Parathyroid adenoma (tissue), 2 donors: ENCODE measurements around the gene IRF7.

ENCODE experiments used
- H2AFZ ChIP-seq: fragments of 300-600 bp; sonication (generic); one replicate; pipeline ENCODE4 v1.7.0; 2017; ENCODE audit warnings: antibody characterized with exemption, mild to moderate bottlenecking
- H3K27ac ChIP-seq: fragments of 300-600 bp; sonication (generic); one replicate; pipeline ENCODE4 v1.7.0; 2017
- H3K27me3 ChIP-seq: fragments of 300-600 bp; sonication (generic); one replicate; pipeline ENCODE4 v1.7.0; 2017; ENCODE audit warnings: low read length; ENCODE audit not compliant: control insufficient read depth, insufficient read depth
- H3K36me3 ChIP-seq: fragments of 300-600 bp; sonication (generic); one replicate; pipeline ENCODE4 v1.7.0; 2017; ENCODE audit warnings: low read length; ENCODE audit not compliant: control insufficient read depth, insufficient read depth
- H3K4me1 ChIP-seq: fragments of 300-600 bp; sonication (generic); one replicate; pipeline ENCODE4 v1.7.0; 2017; ENCODE audit warnings: control low read depth
- H3K4me2 ChIP-seq: fragments of 300-600 bp; sonication (generic); one replicate; pipeline ENCODE4 v1.7.0; 2017; ENCODE audit warnings: low read length
- H3K4me3 ChIP-seq: fragments of 300-600 bp; sonication (generic); one replicate; pipeline ENCODE4 v1.7.0; 2017; ENCODE audit warnings: low read depth, low read length
- H3K79me2 ChIP-seq: fragments of 300-600 bp; sonication (generic); one replicate; pipeline ENCODE4 v1.7.0; 2017; ENCODE audit warnings: control low read depth
- H3K9ac ChIP-seq: fragments of 300-600 bp; sonication (generic); one replicate; pipeline ENCODE4 v1.7.0; 2017; ENCODE audit warnings: mild to moderate bottlenecking
- H3K9me3 ChIP-seq: fragments of 300-600 bp; sonication (generic); one replicate; pipeline ENCODE4 v1.7.0; 2017; ENCODE audit warnings: low read length; ENCODE audit not compliant: control insufficient read depth
- TF ChIP-seq, protein P1 (sequence below): fragments of 300-600 bp; sonication (generic); IDR thresholded peaks from one replicate; pipeline ENCODE4 v1.7.0; 2017; ENCODE audit warnings: antibody characterized with exemption, mild to moderate bottlenecking
- donor health status: primary hyperparathyroidism.

IRF7 gene

DNA sequence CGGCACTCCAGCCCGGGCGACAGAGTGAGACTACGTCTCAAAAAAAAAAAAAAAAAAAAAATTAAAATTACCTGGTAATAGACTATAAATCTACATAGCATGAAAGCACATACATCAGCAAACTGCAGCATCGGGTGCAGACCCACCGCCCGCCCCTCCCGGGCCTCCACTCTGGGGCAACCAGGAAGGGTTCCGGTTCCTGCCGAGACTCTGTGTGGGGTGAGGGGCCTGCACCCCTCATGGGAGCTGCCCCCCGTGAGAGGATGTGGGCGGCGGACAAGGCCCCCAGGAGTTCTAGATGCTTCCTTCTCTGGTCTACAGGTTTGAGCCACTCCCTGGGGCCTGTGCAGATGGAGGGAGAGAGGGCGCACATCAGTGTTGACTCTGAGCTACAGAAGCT, 30.5 kb upstream of the IRF7 start:
- H3K9ac ChIP-seq, result no peak overlapping the region
- no peak overlapping the region for H3K4me3 ChIP-seq
- no peaks in the 10 kb centered on the region for H3K9me3 ChIP-seq
- no peaks in the 10 kb centered on the region for H3K79me2 ChIP-seq
- no peak overlapping the region for H3K4me2 ChIP-seq
- TF ChIP-seq, protein P1, sequence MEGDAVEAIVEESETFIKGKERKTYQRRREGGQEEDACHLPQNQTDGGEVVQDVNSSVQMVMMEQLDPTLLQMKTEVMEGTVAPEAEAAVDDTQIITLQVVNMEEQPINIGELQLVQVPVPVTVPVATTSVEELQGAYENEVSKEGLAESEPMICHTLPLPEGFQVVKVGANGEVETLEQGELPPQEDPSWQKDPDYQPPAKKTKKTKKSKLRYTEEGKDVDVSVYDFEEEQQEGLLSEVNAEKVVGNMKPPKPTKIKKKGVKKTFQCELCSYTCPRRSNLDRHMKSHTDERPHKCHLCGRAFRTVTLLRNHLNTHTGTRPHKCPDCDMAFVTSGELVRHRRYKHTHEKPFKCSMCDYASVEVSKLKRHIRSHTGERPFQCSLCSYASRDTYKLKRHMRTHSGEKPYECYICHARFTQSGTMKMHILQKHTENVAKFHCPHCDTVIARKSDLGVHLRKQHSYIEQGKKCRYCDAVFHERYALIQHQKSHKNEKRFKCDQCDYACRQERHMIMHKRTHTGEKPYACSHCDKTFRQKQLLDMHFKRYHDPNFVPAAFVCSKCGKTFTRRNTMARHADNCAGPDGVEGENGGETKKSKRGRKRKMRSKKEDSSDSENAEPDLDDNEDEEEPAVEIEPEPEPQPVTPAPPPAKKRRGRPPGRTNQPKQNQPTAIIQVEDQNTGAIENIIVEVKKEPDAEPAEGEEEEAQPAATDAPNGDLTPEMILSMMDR, result no peak
- no peak overlapping the region for H2AFZ ChIP-seq
- no peaks in the 10 kb centered on the region for H3K27me3 ChIP-seq
- H3K27ac ChIP-seq, result no peak overlapping the region
- H3K4me1 ChIP-seq, result no peaks in the 10 kb centered on the region
- no peaks in the 10 kb centered on the region for H3K36me3 ChIP-seq

DNA sequence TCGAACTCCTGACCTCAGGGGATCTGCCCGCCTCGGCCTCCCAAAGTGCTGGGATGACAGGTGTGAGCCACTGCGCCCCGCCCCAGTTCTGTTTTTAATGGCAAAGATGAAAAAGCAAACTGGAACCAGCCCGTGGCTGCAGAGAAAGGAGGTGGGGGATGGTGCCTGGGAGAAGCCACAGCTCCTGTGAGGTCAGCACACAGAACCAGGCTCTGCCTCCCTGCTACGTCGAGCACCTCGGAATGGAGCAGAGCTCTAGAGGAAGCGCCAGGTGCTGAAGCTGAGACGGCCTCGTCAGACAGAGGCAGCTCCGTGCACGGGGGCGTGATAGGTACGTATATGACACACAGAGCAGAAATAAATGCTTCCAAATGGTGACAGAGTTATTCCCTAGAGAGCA, 29.8 kb upstream of the IRF7 start:
- H3K4me1 ChIP-seq, result no peaks in the 10 kb centered on the region
- no peak overlapping the region for H3K27ac ChIP-seq
- no peak overlapping the region for H3K4me2 ChIP-seq
- TF ChIP-seq, protein P1, result no peak
- H2AFZ ChIP-seq, result no peak overlapping the region
- H3K9ac ChIP-seq, result no peak overlapping the region
- H3K4me3 ChIP-seq, result no peak overlapping the region
- H3K27me3 ChIP-seq, result no peaks in the 10 kb centered on the region
- H3K36me3 ChIP-seq, result no peaks in the 10 kb centered on the region
- H3K9me3 ChIP-seq, result no peaks in the 10 kb centered on the region
- no peaks in the 10 kb centered on the region for H3K79me2 ChIP-seq

DNA sequence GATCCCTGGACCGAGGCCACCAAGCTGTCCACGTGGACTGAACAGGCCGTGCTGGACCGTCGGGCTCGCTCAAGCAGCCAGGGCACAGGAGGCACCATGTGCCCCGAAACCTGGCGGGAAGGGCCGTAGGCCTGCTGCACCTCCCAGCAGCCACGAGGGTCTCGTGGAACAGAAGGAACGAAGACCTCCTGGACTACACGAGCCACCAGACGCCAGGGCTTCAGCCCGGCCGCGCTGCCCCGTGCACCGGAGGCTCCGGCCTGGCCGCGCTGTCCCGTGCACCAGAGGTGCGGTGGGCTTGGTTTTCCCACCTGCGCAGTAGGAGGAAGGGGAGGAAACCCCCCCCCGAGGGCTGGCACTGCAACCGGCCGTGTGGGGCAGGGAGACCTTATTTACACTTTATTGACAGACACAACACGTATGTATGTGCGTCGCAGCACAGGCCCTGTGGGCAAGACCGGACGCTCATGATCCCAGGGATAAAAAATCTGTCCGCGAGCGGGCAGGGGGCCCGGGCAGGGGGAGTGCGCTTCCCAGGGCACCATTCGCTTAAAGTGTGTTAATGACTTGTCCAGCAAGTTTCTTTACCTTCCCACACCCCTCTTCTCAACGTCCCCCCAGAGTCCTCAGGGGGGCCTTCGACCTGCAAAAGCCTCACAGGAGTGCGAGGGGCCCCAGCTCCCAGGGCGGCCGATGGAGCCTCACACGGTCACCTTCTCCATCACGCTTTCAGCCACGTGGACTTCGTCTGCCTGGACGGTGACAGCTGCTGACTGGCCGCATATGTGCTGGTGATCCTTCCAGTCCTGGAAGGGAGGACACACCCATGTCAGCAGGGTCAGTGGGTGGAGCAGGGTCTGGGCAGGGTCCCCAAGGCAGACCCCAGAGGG, 28.3 kb upstream of the IRF7 start:
- H3K27me3 ChIP-seq, result no peaks in the 10 kb centered on the region
- H3K79me2 ChIP-seq, result no peaks in the 10 kb centered on the region
- H3K9ac ChIP-seq, result no peak overlapping the region
- no peaks in the 10 kb centered on the region for H3K4me1 ChIP-seq
- no peak overlapping the region for H3K4me2 ChIP-seq
- no peaks in the 10 kb centered on the region for H3K9me3 ChIP-seq
- no peak overlapping the region for H3K27ac ChIP-seq
- TF ChIP-seq, protein P1, result no peak
- no peaks in the 10 kb centered on the region for H3K36me3 ChIP-seq
- no peak overlapping the region for H2AFZ ChIP-seq
- no peak overlapping the region for H3K4me3 ChIP-seq

DNA sequence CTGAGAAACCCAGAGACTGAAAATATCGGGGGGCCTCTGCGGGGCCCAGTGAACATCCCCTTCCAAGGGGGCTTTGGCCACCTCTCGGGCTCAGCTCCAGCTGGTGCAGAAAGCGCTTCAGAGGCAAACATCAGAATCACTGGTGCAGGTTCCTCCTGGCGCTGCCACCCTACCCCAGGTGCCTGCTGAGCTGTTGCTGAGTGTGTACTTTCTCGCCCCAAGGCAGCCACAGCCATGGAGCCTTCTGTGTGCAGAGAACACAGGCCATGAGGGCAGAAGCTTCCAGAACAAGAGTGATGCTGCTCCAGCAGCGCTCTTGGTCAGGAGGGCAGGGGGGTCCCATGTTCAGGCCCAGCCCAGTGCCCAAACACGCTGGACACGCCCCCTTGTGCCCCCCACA, 27.6 kb upstream of the IRF7 start:
- no peaks in the 10 kb centered on the region for H3K36me3 ChIP-seq
- no peaks in the 10 kb centered on the region for H3K79me2 ChIP-seq
- no peak overlapping the region for H3K9ac ChIP-seq
- H3K4me2 ChIP-seq, result no peak overlapping the region
- no peak overlapping the region for H3K4me3 ChIP-seq
- no peak overlapping the region for H2AFZ ChIP-seq
- H3K27ac ChIP-seq, result no peak overlapping the region
- TF ChIP-seq, protein P1, result no peak
- H3K4me1 ChIP-seq, result no peaks in the 10 kb centered on the region
- H3K27me3 ChIP-seq, result no peaks in the 10 kb centered on the region
- no peaks in the 10 kb centered on the region for H3K9me3 ChIP-seq
